HG03025 (cell line): Measurements from ENCODE around the gene TBC1D14.

Experiments
- ATAC-seq: cut with Tn5 transposase; IDR thresholded peaks from one replicate; pipeline ENCODE4 v1.9.1; 2021; ENCODE audit warnings: mild to moderate bottlenecking, moderate library complexity; ENCODE audit not compliant: unreplicated experiment, low FRiP score

The TBC1D14 gene

DNA sequence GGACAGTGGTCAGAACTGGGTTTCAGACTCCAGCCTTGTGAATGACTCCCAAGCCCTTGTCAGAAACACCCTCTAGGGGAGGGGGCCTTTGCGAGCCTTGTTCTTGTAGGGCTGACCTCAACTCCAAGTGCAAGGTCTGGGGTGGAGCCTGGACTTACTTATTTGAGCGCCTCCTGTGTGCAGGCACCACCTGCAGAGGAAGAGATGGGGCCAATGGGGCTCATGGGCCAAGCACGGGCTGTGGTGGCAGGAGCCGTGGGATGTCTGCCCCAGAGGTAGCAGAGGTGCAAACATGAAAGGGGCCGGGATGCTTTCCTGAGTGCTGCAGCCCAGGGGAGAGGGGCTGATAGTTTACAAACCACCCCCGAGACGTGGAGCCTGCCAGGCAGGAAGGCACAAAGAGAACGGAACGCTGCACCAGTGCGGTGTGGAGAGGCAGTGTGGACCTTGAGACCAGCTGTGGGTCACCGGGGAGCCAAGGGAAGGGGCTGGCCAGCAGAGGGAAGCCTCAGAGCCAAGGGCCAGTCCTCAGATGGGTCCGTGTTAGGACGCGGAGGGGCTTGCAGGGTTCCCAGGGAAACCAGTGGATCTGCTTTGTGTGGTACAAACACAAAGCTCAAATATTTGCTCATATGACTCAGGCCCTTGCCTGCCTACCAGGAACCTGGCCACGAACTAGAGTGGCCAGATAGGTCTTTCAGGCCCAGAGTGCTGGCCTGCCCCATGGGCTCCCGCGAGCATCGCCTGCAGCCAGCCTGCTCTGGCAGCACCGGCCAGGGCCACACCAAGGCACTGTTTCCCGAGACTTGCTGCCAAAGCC lies 124.8 kb downstream of the TBC1D14 start:
- ATAC-seq = no peak

DNA sequence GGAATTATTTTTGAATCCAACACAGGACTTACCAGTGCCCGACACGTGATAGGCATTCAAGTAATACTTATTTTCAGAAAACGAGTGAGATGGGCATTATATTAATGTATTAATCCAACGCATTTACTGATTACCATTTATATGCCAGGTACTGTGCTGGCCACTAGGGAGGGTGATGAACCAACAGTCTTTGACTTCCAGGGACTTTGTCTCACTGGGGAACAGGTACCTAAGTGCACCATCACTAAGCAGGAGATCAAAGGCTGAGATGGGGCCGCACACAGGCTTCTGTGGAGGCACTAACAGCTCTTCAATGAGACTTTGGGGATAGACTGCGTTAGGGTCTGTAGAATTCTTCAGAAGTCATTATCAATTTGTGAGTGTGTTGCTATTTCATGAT lies 127.8 kb downstream of the TBC1D14 start:
- no peak for ATAC-seq

DNA sequence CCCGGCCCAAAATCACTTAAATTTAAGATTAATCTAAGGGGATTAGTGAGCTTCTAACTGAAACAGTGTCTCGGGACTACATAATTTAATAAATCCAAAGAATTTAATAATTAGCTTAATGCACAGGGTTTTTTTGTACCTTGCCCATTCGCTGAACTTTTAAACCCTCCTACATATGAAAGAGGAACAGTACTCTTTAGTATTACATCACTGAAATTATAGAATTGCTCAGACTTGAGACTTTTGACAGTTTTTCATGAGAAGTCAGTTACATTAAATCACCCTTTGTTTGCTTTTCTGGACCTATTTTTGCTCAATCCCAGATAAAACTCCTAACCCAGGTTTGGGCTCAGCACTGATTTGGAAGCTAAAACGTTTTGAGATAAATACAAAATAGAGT lies 131.1 kb downstream of the TBC1D14 start:
- no peak for ATAC-seq

DNA sequence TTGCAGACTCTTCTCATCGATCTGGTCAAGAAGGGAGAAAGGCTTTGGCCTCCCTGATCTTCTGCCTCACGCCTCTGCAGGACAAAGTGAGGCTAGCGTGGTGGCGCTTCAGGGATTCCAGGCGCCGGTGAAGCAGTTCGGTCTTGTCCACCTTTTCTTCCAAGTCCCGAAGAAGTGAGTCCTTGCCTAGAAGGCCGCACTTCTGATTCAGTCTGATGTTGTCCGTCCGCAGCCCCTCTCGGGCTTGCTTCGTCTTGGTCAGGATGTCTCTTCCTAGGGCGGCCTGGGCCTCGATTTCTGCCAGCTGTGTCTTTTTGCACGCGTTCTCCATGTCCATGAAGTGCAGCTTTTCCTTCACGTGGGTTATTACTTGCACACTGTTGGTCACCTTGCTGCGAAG lies 131.6 kb downstream of the TBC1D14 start:
- ATAC-seq = no peak

GRCh38 chr4:7041801-7042502 lies 132.3 kb downstream of the TBC1D14 start:
- no peak for ATAC-seq

DNA sequence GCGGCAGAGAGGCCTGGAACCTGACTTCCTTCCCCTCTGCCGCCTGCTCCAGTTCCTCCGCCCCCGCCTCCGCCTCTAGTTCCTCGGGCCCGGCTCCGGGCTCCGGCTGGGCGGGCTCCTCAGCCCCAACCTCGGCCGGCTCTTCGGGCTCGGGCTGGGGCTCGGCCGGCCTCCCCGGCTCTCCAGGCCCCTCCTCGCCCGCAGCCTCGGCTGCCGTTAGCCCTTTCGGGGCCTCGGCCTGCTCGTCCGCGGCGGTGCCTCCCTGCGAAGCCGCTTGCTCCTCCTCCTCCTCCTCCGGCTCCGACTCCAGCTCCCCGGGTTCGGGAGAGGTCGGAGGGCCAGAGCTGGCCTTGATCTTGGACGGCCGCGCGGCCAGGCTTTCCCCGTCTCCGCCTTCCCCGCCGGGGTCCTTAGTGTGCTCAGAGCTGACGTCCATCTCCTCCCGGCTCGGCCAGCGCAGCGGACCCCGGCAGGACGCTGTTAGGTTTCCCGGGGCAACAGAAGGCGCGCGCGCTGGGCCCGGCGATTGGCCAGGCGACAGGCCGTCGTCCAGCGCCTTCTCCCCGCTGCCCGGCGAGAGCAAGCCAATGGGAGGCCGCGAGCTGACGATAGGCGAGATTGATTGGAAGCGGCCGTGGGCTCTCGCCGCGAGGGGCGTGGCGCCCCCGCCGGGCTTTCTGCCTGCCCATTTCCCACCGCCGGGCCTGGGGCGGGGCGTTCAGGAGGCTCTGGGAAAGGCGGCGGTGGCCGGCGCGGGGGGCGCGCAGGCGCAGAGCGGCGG lies 133.1 kb downstream of the TBC1D14 start:
- peak; percentile 59 for ATAC-seq

- ATAC-seq = peak; percentile 15
These were observed 133.9 kb downstream of the TBC1D14 start, which contains the start of gene TADA2B for GRCh38 chr4:7043284-7044136. Gene TADA2B, plus strand, starts transcription at chr4:7043372. Its CDS starts 208 bp downstream, at chr4:7043580.

DNA sequence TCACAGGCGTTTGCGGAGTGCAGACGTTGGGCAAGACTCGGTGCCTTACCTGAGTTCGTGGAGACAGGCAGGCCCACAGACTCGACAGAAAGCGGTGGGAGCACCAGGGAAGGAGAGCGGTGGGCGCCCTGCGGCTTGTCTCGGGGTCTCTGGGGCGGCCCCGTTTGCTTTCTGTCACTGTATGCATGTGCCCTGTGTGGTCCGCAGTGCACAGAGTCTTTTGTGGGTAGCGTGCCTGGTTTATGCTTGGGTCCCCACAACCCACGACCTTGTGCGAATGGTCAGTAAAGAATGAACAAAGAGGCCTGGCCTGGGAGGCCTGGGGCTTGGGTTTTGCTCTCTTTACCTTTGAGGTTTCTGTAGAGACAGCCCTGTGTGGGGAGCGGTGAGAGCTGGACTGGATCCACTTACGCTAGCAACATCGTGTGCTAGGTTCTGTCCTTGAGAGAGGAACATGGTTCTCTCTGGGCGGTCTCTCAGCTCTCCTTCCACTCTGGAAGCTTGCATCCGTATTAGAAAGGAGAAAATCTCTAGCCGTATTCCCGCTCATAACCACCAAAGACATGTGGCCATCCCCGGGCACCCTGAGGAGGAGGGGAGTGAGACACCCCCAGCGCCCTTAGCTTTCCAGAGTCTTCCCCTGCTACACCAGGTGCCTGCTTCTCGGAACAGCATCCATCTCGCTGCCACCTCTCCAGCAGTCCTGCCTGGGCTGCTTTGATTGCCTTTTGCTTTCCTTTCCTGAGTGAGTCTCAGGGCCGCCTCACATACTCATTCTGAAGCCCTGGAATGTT lies 134.7 kb downstream of the TBC1D14 start:
- ATAC-seq = no peak

DNA sequence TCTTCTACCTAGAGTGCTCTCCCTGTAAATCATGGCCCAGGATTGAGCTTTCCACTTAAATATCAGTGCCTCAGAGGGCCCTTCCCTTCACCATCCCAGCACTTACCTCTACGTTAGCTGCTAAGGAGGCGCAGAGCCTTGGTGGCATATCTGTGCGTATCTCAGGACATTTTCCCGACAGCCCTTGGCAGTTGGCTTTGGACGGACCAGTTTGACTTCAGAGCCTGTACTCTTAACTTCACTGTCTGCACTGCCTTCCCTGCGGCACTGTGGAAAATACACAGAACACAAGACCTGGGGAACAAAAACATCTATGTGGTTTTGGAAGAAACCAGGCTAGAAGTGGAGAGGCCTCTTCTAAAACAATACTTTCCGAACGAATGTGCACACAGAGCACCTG lies 135.9 kb downstream of the TBC1D14 start:
- ATAC-seq = no peak

- ATAC-seq = no peak
These were observed 136.6 kb downstream of the TBC1D14 start for GRCh38 chr4:7045961-7046921.

DNA sequence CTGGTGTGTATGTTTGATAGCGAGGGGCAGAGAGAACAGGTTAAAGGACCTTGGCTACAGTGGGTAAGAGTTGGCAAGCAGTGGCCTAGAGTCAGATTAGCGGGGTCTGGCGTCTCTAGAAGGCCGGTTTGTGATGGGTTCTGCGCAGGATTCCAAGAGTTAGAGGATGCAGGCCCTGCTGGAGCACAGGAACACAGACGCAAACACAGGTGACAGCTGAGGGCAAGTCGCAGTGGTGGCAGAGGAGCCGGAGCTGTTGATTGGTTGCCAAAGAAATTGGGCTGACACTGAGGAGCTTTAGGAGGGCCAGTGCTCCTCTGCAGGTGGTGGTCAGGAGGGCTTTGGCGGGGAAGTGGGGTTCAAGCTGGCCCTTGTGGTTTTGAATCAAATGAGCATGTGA lies 137.3 kb downstream of the TBC1D14 start:
- no peak for ATAC-seq

DNA sequence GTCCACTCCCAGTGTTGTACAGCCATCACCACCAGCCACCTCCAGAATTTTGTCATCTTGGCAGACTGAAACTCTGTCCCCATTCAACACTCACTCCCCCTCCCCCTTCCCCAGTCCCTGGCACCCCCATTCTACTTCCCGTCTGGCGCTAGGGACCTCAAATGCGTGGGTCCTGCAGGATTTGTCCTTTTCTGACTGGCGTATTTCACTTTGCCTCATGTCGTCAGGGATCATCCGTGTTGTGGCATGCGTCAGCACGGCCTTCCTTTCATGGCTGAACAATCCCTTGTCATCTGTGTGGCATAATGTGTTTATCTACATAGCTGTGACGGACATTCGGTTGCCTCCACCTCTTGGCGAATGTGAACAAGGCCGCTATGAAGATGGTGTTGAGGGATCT lies 139.0 kb downstream of the TBC1D14 start:
- ATAC-seq = no peak

DNA sequence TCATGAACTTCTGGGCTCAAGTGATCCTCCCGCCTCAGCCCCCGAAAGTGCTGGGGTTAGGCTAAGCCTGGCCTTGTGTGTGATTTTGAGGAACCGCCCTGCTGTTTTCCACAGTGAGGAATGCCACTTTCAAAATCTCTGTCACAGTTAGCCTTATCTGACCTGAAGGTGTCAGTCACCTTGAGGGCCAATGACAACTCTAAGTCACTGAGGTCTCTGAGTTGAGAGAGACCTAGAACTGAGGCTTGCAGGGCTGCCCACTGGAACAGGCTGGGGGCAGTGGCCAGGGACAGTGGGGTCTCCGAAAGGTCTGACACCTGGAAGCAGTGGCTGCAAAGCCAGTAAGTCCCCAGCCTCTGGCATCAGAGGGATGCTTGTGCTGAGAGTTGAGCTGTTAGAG lies 139.7 kb downstream of the TBC1D14 start:
- ATAC-seq = no peak

GRCh38 chr4:7049739-7050138 lies 140.1 kb downstream of the TBC1D14 start:
- ATAC-seq = no peak

GRCh38 chr4:7050481-7051143 lies 141.0 kb downstream of the TBC1D14 start:
- ATAC-seq = no peak

DNA sequence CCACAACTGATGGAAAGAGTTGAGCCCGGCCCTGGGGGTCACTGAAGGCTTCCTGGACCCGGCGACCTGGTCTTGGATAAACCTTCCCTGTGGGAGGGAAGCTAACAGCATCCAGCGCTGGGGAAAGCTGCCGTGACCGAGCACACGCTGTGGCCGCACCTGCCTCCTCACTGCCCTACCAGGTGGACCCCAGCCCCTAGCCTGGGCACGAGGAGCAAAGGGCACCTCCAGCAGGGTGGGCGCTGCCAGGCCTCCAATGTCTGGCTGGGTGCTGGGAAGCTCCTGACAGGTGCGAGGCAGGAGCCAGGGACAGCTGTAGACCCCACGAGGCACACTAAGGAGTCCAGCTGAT lies 141.5 kb downstream of the TBC1D14 start:
- ATAC-seq = no peak

- no peak for ATAC-seq
These were observed 142.3 kb downstream of the TBC1D14 start for GRCh38 chr4:7051905-7052304.

- ATAC-seq = no peak
These were observed 142.7 kb downstream of the TBC1D14 start for GRCh38 chr4:7052313-7052712.
